CD14-positive monocyte (primary cell): ENCODE data around the gene FAT1. TPM values are rescaled to one million over a fixed set of nuclear protein-coding genes. Genes with fewer than 3 reads are reported as not detected.

Source experiments
- DNase-seq, 3 donors: peaks; one replicate each; pipeline ENCODE4 v3.0.0-alpha.2; 2011 to 2022
- H2AFZ ChIP-seq: 2 replicates; pipeline ENCODE4 v1.6.0; 2012; ENCODE audit warnings: mild to moderate bottlenecking, low read depth, low read length, inconsistent platforms; ENCODE audit not compliant: insufficient read depth, poor library complexity, severe bottlenecking
- H3K27ac ChIP-seq, 2 donors: 1 replicate in 1 of 2; 2 replicates in 1 of 2; pipeline ENCODE4 v1.5.1; 2012 to 2013; ENCODE audit warnings: low read length in 2 of 2, control low read depth in 1 of 2, inconsistent platforms in 1 of 2, low read depth in 1 of 2, mild to moderate bottlenecking in 1 of 2
- H3K27me3 ChIP-seq, 2 donors: one replicate each; pipeline versions ENCODE4 v1.6.0 to v1.6.1; 2011 to 2013; ENCODE audit warnings: low read length in 2 of 2; ENCODE audit not compliant: control insufficient read depth in 2 of 2, insufficient read depth in 2 of 2
- H3K36me3 ChIP-seq, 2 donors: replicated peaks in 1 of 2; 1 replicate in 1 of 2; 2 replicates in 1 of 2; pipeline versions ENCODE4 v1.5.1 to v1.6.1; 2012 to 2013; ENCODE audit warnings: low read length in 2 of 2, control low read depth in 1 of 2, inconsistent platforms in 1 of 2, mild to moderate bottlenecking in 1 of 2; ENCODE audit not compliant: insufficient read depth in 2 of 2, control insufficient read depth in 1 of 2
- H3K4me1 ChIP-seq, 2 donors: 1 replicate in 1 of 2; 2 replicates in 1 of 2; pipeline versions ENCODE4 v1.5.1 to v1.6.1; 2012 to 2013; ENCODE audit warnings: low read length in 2 of 2, control low read depth in 1 of 2, inconsistent platforms in 1 of 2, mild to moderate bottlenecking in 1 of 2, moderate library complexity in 1 of 2; ENCODE audit not compliant: insufficient read depth in 2 of 2, control insufficient read depth in 1 of 2
- H3K4me2 ChIP-seq: replicated peaks from 2 replicates; pipeline ENCODE3; 2012; ENCODE audit warnings: low read length, moderate library complexity, mild to moderate bottlenecking; ENCODE audit not compliant: poor library complexity, severe bottlenecking; ENCODE audit errors: extremely low read depth
- H3K4me3 ChIP-seq, 3 experiments: fragments of 200-600 bp in 1 of 3; sonication (generic) in 1 of 3; replicated peaks in 1 of 3; 1 replicate in 2 of 3; 2 replicates in 1 of 3; pipeline ENCODE4 v1.5.1; 2011 to 2013; ENCODE audit warnings: low read length in 3 of 3, mild to moderate bottlenecking in 3 of 3, control low read depth in 2 of 3, low read depth in 2 of 3, inconsistent platforms in 1 of 3, moderate library complexity in 1 of 3
- H3K79me2 ChIP-seq: 2 replicates; pipeline ENCODE4 v1.6.0; 2012; ENCODE audit warnings: mild to moderate bottlenecking, control low read depth, inconsistent platforms, low read length, moderate library complexity; ENCODE audit not compliant: insufficient read depth
- H3K9ac ChIP-seq: 2 replicates; pipeline ENCODE4 v1.6.0; 2017; ENCODE audit warnings: low read length, mild to moderate bottlenecking; ENCODE audit not compliant: insufficient read depth, poor library complexity, severe bottlenecking
- H3K9me3 ChIP-seq, 2 donors: replicated peaks in 1 of 2; 1 replicate in 1 of 2; 2 replicates in 1 of 2; pipeline versions ENCODE4 v1.5.1 to v1.6.1; 2012 to 2013; ENCODE audit warnings: low read length in 2 of 2, control low read depth in 1 of 2; ENCODE audit not compliant: control insufficient read depth in 1 of 2, insufficient read depth in 1 of 2
- H4K20me1 ChIP-seq: 2 replicates; pipeline ENCODE4 v1.6.0; 2012; ENCODE audit warnings: mild to moderate bottlenecking, low read length, control low read depth, moderate library complexity; ENCODE audit not compliant: insufficient read depth
- H3K27ac Mint-ChIP-seq, 7 donors: one replicate each; pipeline ENCODE4 v1.8.0; 2020; ENCODE audit warnings: mild to moderate bottlenecking in 7 of 7, mixed read lengths in 7 of 7, moderate library complexity in 6 of 7, inconsistent platforms in 2 of 7
- H3K27me3 Mint-ChIP-seq, 3 donors: one replicate each; pipeline ENCODE4 v1.8.0; 2021 to 2022; ENCODE audit warnings: low read depth in 3 of 3, mild to moderate bottlenecking in 3 of 3, mixed read lengths in 3 of 3, moderate library complexity in 3 of 3, inconsistent platforms in 1 of 3
- H3K36me3 Mint-ChIP-seq, 2 donors: one replicate each; pipeline ENCODE4 v1.8.0; 2020; ENCODE audit warnings: mixed read lengths in 2 of 2, inconsistent platforms in 1 of 2, mild to moderate bottlenecking in 1 of 2
- H3K4me1 Mint-ChIP-seq: one replicate; pipeline ENCODE4 v1.8.0; 2020; ENCODE audit warnings: mild to moderate bottlenecking, mixed read lengths
- H3K4me3 Mint-ChIP-seq, 2 donors: one replicate each; pipeline ENCODE4 v1.8.0; 2020; ENCODE audit warnings: mild to moderate bottlenecking in 2 of 2, mixed read lengths in 2 of 2, moderate library complexity in 1 of 2
- H3K9me3 Mint-ChIP-seq, 7 donors: one replicate each; pipeline ENCODE4 v1.8.0; 2020 to 2022; ENCODE audit warnings: mixed read lengths in 7 of 7, mild to moderate bottlenecking in 6 of 7, moderate library complexity in 6 of 7, inconsistent platforms in 2 of 7
- WGBS: methylation state at CpG from one replicate; pipeline ENCODE4 v1.1.5; 2013; ENCODE audit warnings: missing lambda C conversion rate; ENCODE audit not compliant: insufficient coverage; 5-methylcytosine and 5-hydroxymethylcytosine counted together
- intact Hi-C, 2 donors: fragments of 100-400 bp; cut with micrococcal nuclease; formaldehyde crosslinking; loops; one replicate each; pipeline versions ENCODE4 v1.15.0 to v1.15.1; 2023
- polyA plus RNA-seq, 3 donors: library from polyadenylated mRNA; depleted of rRNA in 1 of 3; unstranded in 2 of 3; stranded (reverse) in 1 of 3; fragments of 300-500 nt in 2 of 3; fragments of >200 nt in 1 of 3; fragmentation: Illumina TruSeq in 2 of 3; gene quantifications; 1 replicate in 2 of 3; 2 replicates in 1 of 3; pipeline ENCODE4 v1.2.3, GENCODE V29; 2012 to 2021
- TF ChIP-seq, protein P1 (sequence below): fragments of 200-600 bp; IDR thresholded peaks from one replicate; pipeline ENCODE4 v1.8.0; 2022; ENCODE audit warnings: antibody characterized with exemption, mild to moderate bottlenecking

FAT1 gene
- polyA plus RNA-seq, 3 donors: not detected

DNA sequence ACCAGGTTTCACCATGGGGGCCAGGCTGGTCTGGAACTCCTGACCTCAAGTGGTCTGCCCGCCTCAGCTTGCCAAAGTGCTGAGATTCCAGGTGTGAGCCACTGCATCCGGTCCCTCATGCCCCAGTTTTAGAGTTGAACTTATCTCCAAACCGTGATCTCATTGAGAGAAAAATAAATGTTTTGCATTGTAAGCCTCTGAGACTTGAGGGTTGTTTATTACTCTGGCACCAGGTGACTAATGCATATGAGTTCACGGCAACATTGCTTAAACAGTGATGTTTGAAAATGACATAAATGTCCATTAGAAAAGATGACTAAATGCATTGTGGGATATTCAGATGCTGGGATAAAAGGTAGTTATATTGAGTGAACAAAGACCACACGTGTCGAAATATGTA, 22.9 kb upstream of the FAT1 start:
- no peaks in the 10 kb centered on the region for H3K27me3 ChIP-seq
- H3K9ac ChIP-seq: no peak overlapping the region
- peaks cover 0 to 5% (median 1%) of the 10 kb centered on the region in 7 donors for H3K9me3 Mint-ChIP-seq
- intact Hi-C loops: no loop called here
- WGBS: 94% methylated on average over 3 of the region's 6 CpGs
- no peak overlapping the region for H3K4me3 ChIP-seq
- TF ChIP-seq, protein P1, sequence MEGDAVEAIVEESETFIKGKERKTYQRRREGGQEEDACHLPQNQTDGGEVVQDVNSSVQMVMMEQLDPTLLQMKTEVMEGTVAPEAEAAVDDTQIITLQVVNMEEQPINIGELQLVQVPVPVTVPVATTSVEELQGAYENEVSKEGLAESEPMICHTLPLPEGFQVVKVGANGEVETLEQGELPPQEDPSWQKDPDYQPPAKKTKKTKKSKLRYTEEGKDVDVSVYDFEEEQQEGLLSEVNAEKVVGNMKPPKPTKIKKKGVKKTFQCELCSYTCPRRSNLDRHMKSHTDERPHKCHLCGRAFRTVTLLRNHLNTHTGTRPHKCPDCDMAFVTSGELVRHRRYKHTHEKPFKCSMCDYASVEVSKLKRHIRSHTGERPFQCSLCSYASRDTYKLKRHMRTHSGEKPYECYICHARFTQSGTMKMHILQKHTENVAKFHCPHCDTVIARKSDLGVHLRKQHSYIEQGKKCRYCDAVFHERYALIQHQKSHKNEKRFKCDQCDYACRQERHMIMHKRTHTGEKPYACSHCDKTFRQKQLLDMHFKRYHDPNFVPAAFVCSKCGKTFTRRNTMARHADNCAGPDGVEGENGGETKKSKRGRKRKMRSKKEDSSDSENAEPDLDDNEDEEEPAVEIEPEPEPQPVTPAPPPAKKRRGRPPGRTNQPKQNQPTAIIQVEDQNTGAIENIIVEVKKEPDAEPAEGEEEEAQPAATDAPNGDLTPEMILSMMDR: no peak
- no peak overlapping the region for H3K27ac ChIP-seq
- H3K79me2 ChIP-seq: no peaks in the 10 kb centered on the region
- DNase-seq: no peak
- peak overlapping the region in 1 of 7 donors; percentile 22 for H3K27ac Mint-ChIP-seq
- H3K4me3 Mint-ChIP-seq: no peak overlapping the region
- H3K4me1 ChIP-seq: no peaks in the 10 kb centered on the region
- no peaks in the 10 kb centered on the region for H3K36me3 ChIP-seq
- no peak overlapping the region for H3K4me2 ChIP-seq
- H3K4me1 Mint-ChIP-seq: no peaks in the 10 kb centered on the region
- no peaks in the 10 kb centered on the region for H3K36me3 Mint-ChIP-seq
- no peaks in the 10 kb centered on the region for H4K20me1 ChIP-seq
- H2AFZ ChIP-seq: no peak overlapping the region
- H3K9me3 ChIP-seq: peaks cover 0 to 6% of the 10 kb centered on the region in 2 donors
- peaks cover 2 to 5% (median 3%) of the 10 kb centered on the region in 3 donors for H3K27me3 Mint-ChIP-seq

DNA sequence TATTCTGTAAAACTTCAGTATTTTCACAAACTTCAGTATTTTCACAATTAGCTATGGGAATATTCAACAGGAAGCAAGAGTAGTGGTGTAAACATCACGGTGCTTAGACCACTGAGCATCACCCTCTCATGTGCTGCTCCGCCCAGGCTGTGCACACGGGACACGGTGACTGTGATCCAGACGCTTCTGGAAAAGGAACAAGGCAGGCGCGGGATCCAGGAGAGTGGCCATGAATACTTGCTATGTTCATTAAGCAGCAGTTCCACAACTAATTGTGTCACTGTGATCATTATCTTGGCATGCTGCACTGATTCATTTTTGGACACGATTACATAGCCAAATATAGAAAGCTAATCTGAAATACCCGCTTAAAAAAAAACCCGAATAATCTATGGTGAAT, 19.6 kb upstream of the FAT1 start:
- H4K20me1 ChIP-seq: no peaks in the 10 kb centered on the region
- TF ChIP-seq, protein P1: no peak
- no peaks in the 10 kb centered on the region for H3K4me1 ChIP-seq
- H3K4me2 ChIP-seq: no peak overlapping the region
- Mint-ChIP-seq H3K4me3 (no peak overlapping the region), H3K36me3 (no peaks in the 10 kb centered on the region), H3K27me3 (peaks cover 0 to 3% (median 1%) of the 10 kb centered on the region in 3 donors), H3K9me3 (peaks cover 0 to 5% (median 1%) of the 10 kb centered on the region in 7 donors), H3K4me1 (no peaks in the 10 kb centered on the region), H3K27ac (no peak overlapping the region)
- no peak overlapping the region for H2AFZ ChIP-seq
- no peaks in the 10 kb centered on the region for H3K9me3 ChIP-seq
- DNase-seq: no peak
- H3K36me3 ChIP-seq: no peaks in the 10 kb centered on the region
- H3K79me2 ChIP-seq: no peaks in the 10 kb centered on the region
- H3K4me3 ChIP-seq: no peak overlapping the region
- no peaks in the 10 kb centered on the region for H3K27me3 ChIP-seq
- 86% methylated on average over 7 of the region's 10 CpGs for WGBS
- no peak overlapping the region for H3K27ac ChIP-seq
- intact Hi-C loops: no loop called here
- no peak overlapping the region for H3K9ac ChIP-seq
